HS-5 (cell line): Measurements from ENCODE around the gene SMAD4.
"Not testable (repeated sequence)": the region's sequence is repeated elsewhere in the genome, so short reads cannot be mapped to it uniquely, and the experiment has no call there.

Source experiments
- DNase-seq: peaks from one replicate; pipeline ENCODE4 v3.0.0-alpha.2; 2012; ENCODE audit warnings: low read depth

SMAD4 gene

GRCh38 chr18:51111633-51112355 lies 81.8 kb downstream of the SMAD4 start:
- DNase-seq, result not testable (repeated sequence)

- not testable (repeated sequence) for DNase-seq
Measured at GRCh38 chr18:51116996-51117395, 87.0 kb downstream of the SMAD4 start.

DNA sequence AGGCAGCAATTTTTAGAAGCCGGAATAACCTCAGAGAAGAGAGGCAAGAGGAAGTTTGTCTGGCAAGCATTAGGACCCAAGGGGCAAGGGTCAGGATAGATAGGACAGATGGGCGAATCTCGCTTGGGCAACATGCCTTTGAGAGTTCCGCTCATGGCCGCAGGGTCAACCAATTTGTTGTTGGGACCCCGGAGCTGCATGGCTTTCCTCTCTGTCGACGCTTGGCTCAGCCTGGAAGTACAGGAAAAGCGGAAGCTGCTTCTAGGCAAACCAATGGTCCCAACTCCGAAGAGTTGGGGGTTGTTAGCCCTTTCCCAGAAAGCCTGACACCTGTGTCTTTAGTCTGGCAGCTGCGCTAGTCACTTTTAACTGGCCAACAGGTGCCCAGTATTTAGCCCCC lies 89.5 kb downstream of the SMAD4 start:
- not testable (repeated sequence) for DNase-seq

DNA sequence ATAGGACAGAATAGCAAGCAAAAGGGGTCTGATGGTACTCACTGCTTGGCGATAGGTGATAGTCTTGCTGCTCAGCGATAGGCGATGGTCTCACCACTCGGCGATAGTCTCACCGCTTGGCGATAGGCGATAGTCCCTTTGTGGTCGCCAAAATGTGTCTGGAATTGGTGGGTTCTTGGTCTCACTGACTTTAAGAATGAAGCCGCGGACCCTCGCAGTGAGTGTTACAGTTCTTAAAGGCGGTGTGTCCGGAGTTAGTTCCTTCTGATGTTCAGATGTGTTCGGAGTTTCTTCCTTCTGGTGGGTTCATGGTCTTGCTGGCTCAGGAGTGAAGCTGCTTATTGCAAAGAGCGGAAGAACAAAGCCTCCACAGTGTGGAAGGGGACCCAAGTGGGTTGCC lies 90.0 kb downstream of the SMAD4 start:
- not testable (repeated sequence) for DNase-seq

- DNase-seq, result no peak
Measured at GRCh38 chr18:51120809-51121596, 91.0 kb downstream of the SMAD4 start.

DNA sequence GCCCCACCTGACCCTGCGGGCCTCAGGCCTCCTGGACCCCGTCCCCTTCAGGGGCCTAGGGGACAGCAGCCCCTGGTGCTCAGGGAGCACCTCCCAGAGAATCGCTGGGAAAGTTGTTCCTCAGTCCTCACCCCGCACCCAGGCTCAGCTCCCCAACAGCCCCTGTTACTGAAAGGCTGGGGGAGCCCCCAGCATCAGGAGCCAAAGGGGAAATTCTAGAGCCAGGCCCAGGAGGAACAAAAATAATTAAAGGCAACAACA lies 91.5 kb downstream of the SMAD4 start:
- no peak for DNase-seq

GRCh38 chr18:51122266-51123045 lies 92.4 kb downstream of the SMAD4 start:
- no peak for DNase-seq

GRCh38 chr18:51123046-51123395 lies 93.0 kb downstream of the SMAD4 start:
- no peak for DNase-seq

- no peak for DNase-seq
Measured at GRCh38 chr18:51123481-51123880, 93.5 kb downstream of the SMAD4 start.

DNA sequence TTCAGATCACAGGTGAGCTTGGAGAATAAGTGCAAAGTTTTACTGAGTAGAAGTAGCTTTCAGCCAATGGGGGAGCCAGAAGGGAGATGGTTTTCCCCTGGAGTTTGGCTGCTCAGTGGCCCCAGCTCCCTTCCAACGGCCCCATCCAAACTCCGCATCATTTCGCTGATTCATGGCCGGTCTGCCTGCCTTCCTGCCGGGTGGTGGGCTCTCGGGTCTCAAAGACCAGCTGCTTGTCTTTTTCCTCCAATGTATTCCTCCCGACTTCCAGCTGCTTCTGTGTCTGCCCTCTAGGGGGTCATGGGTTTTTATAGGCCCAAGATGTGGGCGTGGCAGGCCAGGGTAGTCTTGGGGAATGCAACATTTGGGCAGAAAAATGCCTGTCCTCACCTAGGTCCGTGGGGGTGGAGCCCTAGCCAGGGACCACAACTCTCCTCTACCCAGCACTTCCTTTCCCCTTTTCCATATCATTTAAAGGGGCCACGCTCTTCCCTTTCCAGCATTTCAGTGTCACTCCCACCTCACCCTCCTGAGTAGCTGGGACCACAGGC lies 94.0 kb downstream of the SMAD4 start:
- no peak for DNase-seq

- DNase-seq, result no peak
Measured at GRCh38 chr18:51125976-51126375, 96.0 kb downstream of the SMAD4 start.

DNA sequence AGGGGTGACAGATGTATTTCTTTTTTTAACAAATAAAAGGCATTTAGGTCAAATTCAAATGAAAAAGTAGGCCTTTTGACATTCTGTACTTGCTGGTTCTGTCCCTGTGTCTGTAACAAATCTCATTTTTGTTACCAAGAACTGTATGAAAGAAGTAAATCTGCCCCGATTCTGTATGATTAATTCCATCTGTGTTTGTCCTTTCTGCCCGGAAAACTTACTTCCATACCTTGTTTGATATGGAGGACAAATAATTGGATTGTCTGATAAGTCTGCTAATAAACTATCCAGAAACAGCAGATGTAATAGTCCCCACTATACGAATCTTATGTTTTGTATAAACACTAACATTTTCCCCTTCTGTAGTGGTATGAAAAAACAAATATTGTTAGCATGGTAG lies 97.7 kb downstream of the SMAD4 start:
- no peak for DNase-seq

DNA sequence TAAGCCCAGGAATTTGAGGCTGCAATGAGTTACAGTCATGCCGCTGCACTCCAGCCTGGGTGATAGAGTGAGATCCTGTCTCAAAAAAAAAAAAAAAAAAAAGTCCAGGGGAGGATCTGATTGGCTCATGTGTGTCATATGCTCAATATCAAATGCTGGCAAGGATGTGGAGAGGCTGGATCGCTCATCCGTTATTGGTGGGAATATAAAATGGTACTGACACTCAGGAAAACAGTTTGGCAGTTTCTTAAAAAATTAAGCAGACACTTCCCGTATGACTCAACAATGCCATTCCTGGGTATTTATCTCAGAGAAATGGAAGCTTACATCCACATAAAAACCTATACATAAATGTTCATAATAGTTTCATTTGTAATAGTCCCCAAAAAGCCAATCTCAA lies 98.5 kb downstream of the SMAD4 start:
- no peak for DNase-seq

GRCh38 chr18:51132256-51132935 lies 102.4 kb downstream of the SMAD4 start:
- DNase-seq, result no peak

DNA sequence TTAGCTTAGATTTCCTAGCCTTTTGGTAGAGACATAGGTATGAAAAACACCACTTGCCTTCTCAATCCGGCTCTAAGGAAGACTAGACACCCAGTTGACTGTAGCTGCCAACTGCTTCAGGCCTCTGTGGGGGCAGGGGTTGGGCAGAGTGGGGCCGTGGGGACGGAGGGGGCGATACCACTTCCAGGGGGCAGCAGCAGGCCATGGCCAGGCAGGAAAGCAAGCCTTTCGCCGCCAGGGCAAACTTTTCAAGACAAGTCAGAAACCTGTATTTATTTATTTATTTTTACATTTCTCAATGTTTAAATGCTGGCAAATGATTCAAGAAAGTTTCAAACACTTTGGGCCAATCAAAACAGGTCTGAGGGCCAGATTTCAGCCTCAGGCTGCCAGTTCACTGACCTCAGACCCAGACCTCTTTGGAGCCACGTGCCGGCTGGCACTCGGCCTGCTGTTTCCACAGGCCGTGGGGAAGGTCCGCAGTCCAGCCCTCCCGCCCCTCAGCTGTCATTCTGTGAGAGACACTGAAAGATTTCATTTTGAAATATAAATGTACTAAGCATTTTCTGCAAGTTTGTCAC lies 103.7 kb downstream of the SMAD4 start:
- no peak for DNase-seq
